GM03348 (cell line): ENCODE results near the gene NFATC4.
A peak's percentile ranks its signal among the peaks of the same experiment; 100 is the strongest.
"Not testable (repeated sequence)": the region's sequence is repeated elsewhere in the genome, so short reads cannot be mapped to it uniquely, and the experiment has no call there.

Experiments used
- DNase-seq: peaks from one replicate; pipeline ENCODE4 v3.0.0; 2012; ENCODE audit warnings: low spot score

The NFATC4 gene

DNA sequence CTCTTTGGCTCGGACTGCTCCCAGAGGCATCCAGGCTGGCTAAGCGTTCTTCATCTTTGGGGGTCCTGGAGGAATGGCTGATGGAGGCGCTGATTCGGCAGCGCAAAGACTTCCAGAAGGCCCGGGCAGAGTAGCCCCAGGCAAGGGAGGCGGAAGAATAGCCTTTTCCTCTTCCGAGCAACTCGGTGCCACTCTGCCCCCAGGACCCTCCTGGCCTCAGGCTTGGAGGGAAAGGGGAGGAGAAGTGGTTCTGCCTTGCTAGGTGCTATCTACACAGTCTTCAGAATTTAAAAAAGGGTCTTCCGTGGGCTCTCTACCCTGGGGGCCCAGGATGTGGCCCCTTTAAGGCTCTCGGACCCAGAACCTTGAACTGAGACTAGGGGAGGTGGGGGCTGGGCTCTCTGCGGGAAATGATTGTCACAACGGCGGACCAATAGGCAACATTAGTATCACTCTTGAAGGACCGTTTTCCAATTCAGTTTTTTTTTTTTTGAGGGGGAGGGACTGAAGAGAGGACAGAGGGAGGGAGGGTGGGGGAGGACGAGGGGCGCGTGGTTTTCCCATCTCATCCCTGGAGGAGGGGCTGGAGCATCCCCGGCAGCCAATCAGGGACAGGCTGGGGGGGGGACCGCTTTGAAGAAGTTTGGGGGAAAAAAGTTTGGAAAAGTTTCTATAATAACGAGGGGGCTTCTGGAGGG is at the start of gene NFATC4:
Gene NFATC4 (plus strand): TSS at position 671 of the 698 bp plus-strand sequence. CDS start 157 bp downstream, outside the sequence.
- DNase-seq: peak; percentile 96

DNA sequence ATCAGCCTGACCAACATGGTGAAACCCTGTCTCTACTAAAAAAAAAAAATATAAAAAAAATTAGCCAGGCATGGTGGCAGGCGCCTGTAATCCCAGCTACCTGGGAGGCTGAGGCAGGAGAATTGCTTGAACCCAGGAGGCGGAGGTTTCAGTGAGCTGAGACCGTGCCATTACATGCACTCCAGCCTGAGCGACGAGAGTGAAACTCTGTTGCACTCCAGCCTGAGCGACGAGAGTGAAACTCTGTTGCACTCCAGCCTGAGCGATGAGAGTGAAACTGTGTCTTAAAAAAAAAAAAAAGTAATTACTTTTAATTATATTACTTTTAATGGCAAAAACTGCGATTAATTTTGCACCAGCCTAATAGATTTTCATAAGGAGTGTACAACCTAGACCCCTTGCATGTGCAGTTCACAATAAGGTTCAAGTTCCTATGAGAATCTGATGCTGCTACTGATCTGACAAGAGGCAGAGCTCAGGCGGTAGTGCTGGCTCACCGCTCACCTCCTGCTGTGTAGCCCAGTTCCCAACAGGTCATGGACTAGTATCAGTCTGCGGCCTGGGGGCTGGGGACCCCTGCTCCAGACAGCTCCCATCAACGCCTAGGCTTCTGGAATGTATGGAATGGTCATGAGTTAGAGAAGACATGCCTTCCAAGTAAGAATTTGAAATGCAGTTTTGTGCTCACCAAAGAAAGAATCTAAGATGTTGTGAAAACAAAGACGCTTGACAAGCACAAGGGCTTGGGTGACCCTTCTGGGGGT is 46.6 kb upstream of the NFATC4 start:
- DNase-seq: no peak

DNA sequence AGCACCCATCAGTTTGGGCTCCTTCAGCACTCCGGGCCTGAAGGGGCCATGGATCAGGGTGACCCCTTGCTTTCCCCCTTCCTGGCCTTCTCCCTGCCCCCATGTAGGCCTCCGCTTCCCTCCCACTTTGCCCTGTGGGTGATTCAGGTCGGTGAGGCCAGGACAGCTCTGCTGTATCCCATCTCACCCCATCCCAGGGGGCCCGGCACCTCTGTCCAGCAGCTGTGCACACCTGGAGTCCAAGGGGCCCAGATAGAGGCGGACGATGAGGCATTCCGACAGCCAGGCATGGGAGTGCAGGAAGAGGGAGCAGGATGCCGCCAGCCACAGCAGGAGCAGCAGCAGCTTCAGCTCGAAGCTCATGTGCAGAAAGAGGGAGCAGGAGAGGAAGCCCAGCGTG is 45.3 kb upstream of the NFATC4 start:
- no peak for DNase-seq

DNA sequence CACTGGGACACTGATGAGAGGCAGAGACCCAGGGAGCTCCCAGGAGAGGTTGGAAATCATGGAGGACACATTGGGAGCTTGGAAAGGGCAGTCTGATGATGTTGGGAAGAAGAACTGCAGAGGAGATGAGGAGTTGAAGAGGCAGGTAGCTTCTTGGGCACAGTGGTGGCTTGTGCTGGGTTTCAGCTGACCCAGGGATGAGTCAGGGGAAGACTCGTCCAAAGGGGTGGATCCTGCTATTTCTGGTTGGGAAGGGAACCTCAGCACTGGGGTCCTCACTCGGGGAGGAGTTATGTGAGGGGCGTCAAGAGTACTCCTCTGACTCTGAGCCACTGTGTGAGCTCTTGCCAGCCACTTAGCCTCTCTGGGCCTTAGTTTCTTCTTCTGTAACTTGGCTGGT is 44.6 kb upstream of the NFATC4 start:
- no peak for DNase-seq

DNA sequence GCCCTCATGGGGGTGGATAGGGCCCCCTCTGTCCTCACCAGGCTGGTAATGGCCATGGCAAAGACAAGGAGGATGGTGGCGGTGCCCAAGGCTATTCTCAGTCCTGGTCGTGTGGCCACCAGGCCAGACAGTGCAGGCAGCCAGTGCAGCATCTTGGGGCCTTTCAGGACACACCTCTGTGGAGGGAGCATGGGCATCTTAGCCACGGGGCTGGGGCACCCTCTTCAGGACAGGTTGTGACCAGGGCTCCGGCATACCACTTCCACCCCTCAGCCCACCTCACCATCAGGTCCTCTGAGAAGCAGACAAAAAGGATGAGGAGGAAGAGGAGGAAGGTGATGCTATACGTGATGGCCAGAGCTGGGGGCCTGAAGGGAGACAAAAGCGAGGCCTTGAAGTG is 44.0 kb upstream of the NFATC4 start:
- no peak for DNase-seq

DNA sequence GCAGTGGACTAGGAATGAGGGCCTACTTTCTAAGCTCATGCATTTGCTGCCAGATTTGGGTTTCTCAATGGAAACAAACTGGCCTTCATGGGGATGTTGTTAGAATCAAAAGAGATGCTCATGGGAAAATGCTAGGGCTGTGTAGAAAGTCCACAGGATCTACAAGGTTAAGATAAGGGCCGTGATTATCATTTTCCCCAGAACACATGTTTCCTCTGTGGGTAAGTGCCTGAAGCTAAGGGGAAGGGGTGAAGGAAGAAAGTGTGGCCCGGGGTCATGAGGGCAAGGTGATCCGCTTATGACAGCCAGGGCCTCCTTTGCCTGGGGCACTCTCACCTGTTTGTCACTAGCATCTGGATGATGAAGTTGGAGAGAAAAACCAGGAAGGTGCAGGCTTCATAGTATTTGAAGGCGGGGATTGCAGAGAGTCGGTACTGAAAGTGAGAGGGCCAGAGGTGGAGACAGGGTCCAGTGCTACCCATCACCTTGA is 42.9 kb upstream of the NFATC4 start:
- DNase-seq: no peak

DNA sequence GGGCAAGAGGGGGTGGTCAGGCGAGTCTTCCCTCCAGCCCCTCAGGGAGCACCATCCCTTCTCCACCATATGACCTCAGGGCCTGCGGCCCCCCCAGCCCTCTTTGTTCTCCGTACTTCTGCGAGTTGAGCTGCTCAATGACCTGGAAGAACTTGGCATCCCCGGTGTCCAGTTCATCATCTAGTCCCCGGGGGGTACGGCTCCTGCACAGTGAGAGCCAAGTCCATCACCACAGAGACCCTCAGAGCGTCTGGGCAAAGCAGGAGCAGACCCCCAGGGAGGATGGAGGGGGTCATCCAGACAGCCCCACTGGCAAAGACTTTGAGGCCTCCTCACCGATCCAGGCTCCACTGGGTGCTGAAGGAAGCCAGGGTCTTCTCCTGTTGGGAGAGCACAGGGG is 42.0 kb upstream of the NFATC4 start:
- DNase-seq: no peak

DNA sequence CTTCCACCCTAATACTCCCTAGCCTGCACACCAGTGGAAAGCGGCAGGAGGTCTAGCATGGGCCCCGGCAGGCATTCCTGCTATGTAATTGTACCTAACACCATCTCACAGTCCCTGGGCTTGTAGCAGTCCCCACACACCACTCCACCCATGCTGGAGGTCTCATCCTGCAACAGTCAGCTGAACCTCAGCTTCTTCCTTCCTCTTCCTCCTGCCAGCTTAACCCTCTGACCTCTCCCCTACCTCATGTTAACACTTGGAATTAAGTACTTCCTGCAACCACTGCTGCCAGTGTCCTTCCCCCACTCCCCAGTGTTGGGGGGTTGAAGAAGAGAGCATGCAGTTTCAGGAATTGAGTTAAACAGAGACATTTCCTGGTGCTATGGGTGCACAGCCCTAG is 40.7 kb upstream of the NFATC4 start:
- DNase-seq: no peak

DNA sequence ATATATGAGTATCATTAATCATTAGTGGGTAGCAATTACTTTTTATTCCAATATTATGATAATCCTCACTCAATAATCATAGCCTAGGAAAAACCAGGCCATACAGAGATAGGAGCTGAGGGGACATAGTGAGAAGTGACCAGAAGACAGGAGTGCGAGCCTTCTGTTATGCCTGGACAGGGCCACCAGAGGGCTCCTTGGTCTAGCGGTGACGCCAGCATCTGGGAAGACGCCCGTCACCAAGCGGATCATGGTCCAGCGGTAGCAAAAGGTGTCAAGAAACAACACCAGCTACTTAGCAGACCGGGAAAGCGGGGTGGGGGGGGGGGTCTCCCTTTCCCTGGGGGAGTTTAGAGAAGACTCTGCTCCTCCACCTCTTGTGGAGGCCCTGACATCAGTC is 40.1 kb upstream of the NFATC4 start:
- DNase-seq: not testable (repeated sequence)

DNA sequence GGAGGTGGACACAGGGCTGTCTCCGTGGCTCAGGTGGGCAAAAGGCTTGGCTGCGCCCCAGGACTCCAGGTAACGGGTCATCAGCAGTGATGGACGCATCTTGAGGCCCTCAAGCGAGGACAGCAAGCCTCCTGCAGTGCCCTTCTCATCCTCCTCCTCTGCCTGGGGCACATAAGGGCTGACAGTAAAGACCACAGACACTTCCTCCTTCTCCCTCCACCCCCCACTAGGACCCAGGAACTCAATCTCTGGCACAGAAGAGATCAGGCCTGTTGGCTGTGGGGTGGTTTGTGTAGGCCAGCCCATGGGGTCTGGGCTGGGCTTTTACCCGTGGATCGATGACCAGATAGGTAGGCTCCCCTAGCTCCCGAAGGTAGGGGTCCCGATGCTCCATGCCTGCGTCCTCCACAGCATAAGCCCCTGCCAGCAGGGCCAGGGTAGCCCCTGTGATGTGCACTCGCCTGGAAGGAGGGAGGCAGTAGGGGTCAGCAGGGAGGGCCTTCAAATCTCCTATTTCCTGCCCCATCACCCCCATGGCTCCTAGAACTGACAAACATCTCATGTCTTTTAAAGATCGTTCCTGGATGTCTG is 38.8 kb upstream of the NFATC4 start:
- no peak for DNase-seq

DNA sequence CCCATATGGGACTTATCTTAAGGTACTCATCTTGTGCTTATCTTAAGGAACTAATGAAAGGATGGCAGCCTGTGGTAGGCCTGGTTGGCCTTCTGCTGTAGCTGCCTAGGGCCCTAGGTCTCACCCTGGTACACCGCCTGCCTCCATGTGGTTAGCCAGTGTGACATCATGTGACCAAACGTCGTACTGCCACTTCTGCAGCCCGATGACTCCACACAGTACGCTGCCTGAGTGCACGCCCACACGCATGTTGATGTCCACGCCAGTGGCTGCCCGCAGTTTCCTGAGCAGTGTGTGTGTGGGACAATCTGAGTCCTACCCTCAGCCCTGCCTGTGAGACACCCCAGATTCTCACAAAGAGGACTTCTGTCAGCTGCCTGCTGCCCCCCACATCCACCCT is 38.2 kb upstream of the NFATC4 start:
- no peak for DNase-seq

DNA sequence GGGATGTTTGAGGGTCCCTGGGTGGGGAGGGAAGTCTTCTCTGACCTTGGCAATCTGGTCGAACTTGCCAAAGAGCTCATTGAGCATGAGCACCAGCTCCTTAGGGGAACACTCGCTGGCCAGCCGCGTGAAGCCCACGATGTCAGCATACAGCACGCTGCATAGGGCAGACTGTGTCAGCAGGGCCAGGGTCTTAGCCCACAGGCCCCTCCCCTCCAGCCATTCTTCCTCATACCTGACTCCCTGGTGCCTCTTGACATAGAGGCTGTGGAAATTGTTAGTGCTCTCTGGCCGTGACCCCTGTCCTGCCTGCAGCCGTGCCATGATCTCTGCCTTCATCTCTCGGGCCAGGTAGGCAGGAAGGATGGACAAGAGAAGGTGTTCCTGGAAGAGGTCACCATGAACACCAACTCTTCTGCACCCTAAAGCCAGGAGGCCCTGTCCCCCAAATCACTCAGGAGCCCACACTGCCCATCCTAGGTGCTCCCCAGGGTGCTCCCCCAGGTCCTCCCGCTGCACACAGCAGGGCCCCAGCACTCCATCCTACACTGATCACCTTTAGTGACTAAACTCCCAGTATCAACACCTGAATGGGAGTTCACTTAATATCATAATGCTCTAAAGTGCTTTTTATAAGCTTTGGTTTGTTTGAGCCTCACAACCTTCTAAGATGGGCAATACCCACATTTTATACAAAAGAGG is 36.9 kb upstream of the NFATC4 start:
- no peak for DNase-seq

DNA sequence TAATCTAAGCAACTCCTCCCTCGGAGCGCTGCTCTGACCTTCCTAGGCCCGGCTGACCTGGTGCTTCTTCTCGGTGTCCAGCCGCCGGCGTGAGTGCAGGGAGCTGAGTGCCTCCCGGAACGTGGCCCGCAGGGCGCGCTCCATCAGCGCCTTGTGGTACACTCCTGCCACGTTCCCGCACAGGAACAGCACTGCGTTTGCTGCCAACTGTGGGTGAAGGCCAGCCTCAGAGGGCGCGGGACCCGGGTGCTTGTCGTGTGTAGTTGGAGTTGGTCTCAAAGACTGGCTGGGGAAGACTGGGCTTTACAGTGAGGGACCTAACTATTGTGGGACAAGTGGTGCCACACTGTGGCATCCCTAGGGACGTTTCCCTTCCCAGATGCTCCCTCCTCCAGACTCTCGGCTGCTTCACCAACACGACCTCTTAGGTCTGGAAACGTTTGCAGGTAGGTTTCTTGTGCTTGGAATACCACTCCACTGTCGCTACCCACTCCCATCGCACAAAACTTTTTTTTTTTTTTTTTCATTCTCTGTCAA is 36.2 kb upstream of the NFATC4 start:
- DNase-seq: no peak

DNA sequence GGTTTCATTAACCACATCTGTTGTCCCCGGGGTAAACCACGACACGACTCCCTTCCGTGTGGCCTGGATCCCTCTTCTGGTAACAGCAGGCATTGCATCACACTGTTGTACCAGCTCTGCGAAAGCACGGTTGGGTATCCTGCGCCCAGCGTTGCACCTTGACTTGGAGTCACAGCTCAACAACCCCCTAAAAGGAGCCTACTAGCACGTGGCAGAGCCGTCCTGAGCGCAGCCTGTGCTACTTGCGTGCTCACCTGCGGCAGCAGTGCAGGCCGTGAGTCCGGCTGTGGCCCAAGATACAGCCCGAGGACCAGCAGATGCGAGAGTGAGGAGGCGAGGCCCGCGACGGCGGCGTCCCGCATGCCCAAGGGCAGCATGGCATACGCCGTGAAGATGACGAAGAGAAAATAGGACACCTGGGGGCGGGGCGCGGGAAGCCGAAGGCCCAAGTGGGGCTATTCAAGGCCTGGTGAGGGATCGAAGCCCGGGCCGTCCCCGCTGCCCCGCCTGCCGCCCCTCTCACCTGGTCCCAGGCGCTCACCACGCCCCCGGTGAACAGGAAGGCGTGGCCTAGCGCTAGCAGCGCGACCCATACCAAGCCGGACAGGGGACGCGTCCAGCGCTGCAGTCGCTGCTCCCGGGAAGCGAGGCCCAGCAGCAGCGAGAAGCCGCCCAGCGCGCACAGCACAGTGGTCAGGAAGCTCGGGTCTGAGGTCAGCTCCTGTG is 35.6 kb upstream of the NFATC4 start:
- peak; percentile 87 for DNase-seq

DNA sequence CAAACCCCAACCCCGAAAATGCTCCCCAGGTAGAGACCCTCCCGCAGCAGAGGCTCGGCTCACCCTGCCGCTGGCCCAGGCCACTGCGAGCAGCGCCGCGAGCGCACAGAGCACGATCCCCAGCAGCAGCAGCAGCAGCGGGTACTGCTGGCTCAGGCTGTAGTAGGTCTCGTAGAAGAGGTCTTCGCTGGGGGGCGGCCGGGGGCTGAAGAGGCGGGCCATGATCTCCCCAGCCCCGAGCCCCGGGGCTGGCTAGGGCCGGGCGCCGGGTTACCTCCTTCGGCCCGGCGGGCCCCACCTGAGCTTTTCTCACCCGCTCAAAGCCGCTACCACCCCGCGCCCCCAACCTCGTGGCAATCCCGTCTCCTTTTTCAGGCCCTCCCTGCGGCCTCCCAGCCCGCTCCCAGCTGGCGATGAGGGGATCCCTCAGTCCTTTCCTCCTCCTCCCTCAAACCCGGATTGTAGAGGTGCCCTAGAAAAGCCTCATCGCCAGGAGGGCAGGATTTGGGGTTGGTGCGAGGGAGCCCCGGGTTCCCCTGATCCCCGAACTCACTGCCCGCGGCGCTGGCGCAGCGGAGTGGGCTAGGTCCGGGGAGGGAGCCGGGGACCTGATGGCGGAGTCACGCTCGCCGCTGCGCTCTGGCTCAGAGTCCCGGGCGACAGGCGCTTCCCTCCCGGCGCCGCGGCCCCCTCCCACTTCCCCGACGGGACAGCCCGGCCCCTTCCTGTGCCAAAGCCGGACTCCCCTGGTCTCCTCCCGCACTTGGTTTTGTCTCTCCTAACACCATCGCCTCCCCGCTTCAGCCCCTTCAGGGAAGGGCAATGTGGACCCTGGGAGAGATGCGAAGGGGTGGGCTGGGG is 33.3 kb upstream of the NFATC4 start, which contains the start of gene ADCY4:
Gene ADCY4 (minus strand): TSS at position 641 of the 861 bp plus-strand sequence. CDS start 419 bp downstream, at position 222.
- no peak for DNase-seq

DNA sequence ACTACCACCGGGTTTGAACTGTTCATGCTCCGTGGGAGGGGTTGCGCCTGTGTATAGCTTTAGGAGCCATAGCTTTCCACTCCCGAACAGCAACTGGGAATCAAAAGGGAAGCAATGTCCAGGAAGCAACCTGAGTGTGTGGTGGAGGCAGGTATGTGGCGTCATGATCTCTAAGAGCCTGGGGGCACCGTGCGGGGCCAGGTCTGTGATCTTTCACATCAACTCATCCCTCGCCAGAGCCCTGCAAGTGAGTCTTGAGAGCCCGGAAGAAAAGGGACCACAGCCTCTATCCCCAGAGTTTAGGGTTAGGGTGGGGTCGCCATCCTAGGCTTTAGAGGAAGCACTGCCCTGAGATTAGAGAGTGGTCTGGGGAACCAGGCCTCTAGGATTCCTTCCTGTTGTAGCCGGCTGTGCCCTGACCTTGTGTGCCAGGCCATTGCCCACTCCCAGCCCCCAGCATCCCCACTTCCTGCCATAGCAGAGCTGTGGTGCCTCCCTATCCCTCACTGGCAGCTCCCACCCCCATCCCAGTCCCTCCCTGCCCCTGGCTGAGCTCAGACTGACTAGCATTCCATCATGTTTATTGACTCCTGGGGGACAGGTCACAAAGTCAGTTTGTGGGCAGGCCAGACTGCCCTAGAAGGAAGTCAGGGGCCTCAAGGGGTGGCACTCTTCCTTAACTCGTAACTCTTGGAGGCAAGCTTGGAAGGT is 32.4 kb upstream of the NFATC4 start:
- DNase-seq: no peak

DNA sequence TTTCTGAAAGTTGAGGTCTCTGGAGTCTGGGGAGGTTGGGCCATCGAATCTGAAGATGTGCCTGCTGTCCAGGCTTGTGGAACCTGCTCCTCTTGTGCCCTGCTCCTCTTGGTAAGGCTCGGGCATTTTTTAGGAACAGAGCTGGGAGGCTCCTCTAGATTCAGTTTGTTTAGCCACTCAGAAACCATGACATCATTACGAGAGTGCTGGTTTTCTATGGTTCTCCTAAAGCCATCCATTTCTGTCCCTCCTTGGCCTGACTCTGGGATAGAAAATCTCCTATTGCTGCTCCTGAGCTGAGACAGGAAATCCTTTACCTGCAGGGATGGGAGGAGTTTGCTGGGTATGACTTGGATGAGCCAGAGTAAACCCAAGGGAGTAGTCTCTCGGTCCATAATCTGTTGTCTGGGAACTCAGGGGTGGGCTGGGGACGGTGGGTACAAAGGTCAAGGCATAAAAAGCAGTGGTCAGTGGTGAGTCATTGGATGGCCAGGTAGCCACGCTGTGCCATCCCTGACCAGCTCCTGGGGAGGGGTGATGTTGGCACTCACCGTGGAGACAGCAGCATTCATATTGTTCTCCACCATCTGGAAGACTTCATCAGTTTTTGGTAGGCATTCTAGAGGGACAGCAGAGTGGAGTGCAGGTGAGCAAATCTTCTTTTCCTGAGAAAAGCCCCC is 30.7 kb upstream of the NFATC4 start:
- no peak for DNase-seq

DNA sequence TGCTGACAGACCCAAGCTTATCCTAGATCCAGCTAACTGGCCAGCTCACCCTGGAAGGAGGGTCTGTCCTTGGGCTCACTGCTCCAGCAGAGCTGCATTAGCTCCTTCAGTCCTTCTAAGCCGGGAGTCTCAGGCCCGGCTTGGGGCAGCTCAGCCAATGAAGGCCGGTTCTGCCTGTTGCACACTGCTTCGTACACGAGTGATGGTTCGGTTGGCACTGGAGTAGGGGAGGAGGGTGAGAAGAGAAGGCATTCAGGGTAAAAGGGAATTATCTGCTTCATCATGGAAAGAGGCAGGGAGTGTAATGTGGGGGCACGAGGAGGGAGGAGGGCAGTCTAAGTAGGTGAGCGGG is 30.2 kb upstream of the NFATC4 start:
- no peak for DNase-seq

DNA sequence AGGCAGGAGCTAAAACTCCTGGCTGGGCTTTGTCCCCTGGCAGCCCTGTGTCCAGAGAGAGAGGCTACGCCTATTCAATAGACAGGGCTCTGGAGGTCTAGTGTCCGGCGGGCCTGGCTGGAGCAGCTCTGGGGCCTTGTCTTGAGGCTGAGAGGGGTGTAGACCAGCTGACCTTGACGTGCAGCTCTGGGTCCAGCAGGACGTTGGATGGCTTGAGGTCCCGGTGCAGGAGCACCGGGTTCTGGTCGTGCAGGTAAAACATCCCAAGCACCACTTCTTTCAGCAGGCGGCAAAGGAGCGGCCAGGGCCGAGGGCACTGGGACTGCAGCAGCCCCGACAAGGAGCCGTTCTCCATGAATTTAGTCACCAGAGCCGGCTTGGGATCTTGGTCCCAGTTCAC is 29.1 kb upstream of the NFATC4 start:
- DNase-seq: no peak
